HG03354 (cell line): ENCODE measurements around the gene SMARCAL1.
"Not testable (repeated sequence)": the region's sequence is repeated elsewhere in the genome, so short reads cannot be mapped to it uniquely, and the experiment has no call there.

ENCODE experiments used
- ATAC-seq: cut with Tn5 transposase; IDR thresholded peaks from one replicate; pipeline ENCODE4 v1.9.1; 2021; ENCODE audit warnings: mild to moderate bottlenecking; ENCODE audit not compliant: unreplicated experiment, poor library complexity, severe bottlenecking

Gene SMARCAL1

DNA sequence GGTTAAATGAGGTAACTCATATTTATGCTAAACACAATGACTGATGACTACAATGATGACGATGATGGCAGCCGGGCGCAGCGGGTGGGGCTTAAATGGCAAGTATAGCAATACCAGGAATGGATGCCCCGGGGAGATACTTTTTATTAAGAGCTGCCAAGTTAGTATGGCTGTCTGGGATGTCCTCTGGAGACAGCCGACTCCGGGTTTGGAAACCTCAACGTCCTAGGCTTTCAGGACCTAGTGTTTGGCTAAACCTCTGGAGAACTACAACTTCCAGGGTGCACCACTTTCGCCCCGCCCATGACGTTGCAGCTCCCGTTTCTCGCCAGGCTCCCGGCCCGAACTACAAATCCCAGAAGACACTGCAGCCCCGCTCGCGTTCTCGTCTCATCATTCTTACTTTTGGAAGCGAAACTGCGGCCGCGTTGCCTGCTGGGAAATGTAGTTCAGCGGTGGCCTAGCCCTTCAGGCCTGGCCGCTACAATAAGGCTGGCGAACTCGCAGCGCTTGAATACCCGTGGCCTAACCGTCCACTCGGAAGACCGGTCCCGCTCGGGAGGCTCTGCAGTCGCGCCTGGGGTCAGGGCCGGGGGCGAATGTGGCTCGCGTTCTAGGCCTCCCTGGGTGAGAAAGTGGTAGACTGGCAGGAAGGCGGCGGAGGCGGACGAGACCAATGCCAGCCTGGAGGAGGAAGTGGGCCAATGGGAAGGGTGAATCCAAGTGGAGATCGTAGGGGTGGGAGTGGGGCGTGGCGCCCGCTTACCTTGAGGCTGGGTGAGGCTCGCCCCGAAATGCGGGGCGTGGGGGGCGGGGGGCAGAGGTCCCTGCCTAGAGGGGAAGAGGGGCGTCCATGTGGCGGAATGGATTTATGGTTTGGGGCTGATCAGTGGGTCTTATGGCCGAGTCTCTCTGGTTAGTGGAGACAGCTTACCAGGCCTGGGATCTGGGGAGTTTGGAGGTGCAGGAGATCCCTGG is at the start of gene SMARCAL1:
SMARCAL1 (plus strand) TSS at position 463 of the 978 bp plus-strand sequence. CDS start 2,221 bp downstream, outside the sequence.
- peak; percentile 96 for ATAC-seq

DNA sequence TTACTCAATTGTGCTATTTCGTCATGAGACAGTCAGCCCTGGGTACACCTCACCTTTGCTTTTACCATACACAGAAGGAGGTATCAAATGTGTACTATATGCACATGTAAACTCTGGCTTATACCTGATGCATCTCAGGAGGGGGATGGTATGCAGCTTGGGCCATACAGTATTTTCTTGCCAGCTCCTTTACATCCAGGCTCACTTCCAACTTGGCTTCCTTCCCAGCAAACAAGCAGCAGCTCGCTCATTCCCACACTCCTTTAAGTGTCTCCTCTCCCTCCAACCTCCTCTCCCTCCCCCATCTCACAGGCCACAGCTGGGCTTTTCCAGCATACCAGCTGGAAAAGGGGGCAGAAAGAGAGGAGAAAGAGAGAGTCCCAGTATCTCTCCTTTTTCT is 49.6 kb upstream of the SMARCAL1 start:
- ATAC-seq, result no peak

DNA sequence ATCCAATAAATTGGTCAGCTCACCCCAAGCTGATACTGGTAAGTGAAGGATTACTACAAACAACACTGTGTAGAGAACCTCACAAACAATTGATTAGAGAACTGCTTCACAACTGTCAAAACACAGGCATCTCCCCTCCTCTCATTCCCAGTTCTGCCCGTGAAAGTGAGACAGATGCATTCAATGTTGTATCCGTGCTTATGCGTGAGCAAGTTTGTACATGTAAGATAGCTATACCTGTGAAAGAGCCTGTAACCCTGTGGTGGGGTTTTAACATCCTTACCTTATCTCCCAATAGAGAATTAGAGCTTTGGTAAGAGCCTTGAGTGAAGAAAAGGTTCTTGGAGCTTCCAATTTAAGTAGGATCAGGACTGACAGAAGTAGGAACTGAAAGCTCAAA is 49.1 kb upstream of the SMARCAL1 start:
- ATAC-seq, result no peak

DNA sequence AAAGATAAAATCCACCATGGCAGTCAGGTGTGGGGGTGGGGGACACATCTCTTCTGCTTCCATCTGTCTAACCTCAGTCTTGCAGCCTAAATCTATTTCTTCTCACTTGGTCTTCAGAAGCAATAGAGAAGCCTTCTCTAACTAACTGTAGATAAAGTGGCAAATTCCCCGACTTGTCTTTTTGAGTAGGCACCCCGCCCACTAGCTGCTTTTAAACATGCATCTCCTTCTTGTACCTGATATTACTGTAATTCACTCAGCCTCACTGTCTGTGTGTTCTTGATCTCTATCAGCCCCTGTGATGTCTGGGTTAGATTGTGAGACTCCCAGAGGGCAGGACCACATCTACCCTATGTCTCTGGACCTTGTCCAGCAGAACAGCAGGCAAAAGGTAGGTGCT is 46.8 kb upstream of the SMARCAL1 start:
- no peak for ATAC-seq

DNA sequence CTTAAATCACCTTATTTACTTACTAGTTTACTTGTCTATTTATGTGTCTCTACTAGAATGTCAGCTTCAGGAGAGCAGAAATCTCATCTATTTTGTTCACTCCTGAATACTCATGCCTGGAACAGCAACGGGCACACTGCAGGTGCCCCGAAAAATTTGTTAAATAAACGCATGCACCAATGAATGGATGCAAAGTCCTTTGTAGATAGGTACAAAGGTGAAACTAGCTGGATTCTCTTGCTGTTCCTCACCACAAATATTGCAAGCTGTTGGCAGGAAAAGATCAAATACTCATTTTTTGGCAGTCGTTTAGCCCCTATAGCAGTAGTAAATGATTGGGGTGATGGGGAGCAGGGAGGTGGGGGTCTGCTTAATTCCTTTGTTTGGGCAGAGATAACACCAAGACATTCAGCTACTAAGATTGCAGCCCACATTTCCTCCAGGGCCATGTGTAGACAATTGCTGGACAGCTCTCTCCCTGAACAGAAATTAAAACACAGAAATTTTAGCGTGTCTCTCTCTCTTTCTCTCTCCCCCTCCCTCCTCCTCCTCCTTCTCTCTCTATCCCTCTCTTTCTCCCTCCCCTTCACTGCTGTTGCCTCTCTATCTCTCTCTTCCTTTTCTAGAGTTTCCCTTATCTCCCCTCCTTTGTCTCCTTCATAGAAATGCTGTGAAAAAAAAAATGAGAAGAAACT is 45.4 kb upstream of the SMARCAL1 start:
- ATAC-seq, result no peak

DNA sequence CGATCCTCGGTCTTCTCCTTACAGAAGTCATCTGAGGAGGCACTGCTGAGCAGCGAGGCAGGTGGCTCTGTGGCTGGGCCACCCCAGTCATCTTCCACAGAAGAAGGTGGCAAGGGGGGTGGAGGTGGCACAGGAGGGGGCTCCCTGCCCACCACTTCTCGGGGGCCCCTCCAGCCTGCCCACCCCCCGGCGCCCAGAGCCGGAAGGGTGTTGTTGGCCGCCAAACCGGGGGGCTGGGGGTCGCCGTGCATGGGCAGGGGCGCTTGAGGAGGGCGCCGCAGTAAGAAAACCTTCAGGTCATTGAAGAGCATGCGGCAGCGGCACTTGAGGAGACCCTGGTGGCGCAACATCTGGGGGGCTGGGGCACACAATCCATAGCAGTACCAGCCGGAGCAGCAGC is 42.5 kb upstream of the SMARCAL1 start:
- ATAC-seq, result no peak

DNA sequence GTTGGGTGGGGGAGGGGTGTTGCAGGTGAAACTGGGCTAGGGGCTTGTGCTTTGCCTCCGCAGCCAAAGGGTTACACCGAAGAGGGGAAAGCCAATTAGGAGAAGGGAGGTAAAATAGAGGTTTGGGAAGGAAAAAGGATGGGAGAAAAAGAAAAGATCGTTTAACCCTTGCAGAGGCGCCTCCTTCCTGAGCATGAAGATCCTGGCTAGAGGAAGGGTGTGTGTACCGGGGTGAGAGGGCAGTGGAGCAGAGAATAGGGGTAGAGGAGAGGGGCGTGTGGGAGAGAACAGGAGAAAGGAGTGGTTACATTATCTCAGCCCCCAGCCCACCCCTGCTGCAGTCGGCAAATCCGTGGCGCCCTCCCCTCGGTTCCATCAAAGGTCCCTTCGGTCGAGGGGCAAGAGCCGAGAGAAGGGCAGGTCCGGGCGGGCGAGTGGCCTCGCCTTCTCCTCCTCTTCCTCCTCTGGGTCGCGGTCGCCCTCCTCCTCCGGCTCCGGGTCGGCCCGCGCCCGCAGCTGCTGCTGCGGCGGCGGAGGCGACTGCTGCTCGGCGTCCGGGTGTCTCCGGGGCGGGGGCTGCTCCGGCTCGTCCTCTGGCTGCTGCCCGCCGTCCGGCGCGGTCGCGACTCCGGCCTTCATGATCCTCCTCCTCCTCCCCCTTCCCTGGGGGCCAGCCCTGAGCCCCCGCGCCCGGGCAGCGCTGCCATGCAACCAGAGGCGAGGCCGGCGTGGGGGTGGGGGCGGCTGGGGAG is 41.1 kb upstream of the SMARCAL1 start:
- ATAC-seq, result no peak

DNA sequence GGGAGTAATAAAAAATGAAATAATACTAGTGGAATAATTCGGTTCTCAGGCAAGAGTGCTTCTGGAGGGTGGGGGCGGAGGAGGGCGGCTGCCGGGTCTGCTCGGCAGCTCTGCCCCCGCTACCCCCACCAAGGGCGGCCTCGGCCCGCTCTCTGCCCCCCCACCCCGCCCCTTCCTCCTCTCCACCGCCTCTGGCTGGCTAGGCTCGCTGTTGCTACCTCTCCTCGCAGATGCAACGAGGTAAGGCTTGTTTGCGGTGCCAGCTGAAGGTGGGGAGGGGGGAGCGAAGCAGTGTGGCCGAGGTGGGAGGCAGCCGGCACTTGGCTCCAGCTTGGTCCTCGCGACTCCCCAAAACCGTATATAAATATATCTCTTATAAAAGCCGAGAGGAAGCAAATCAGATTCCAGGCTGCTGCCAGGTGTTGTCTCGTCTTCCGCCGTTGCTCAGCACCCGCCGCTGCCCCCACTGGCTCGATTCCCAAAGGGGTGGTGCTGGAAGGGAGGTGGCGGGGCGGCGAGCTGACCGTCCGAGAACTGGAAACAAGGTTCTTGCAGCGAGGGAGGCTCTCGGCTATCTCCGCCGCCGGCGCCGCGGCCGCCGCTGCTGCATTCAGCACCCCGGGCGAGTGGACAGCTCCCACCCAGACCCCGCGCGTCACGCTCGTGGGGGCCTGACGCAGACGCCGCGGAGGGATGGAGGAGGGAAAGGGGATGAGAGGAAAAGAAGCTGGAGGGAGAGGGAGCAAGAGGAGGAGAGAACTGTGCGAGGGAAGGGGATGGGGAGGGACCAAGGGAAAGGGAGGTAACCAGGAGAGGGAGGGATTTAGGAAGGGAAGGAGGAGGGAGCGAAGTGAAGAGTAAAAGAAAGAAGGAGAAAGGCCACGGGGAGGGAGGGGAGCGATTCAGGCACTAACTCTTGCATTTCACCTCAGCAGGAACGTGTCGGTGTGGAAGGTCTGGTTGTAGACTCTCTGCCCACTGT is 40.3 kb upstream of the SMARCAL1 start, which contains the start of gene MARCHF4:
MARCHF4 (minus strand) TSS at position 763 of the 982 bp plus-strand sequence. CDS start 2,223 bp downstream, outside the sequence.
- peak; percentile 65 for ATAC-seq

DNA sequence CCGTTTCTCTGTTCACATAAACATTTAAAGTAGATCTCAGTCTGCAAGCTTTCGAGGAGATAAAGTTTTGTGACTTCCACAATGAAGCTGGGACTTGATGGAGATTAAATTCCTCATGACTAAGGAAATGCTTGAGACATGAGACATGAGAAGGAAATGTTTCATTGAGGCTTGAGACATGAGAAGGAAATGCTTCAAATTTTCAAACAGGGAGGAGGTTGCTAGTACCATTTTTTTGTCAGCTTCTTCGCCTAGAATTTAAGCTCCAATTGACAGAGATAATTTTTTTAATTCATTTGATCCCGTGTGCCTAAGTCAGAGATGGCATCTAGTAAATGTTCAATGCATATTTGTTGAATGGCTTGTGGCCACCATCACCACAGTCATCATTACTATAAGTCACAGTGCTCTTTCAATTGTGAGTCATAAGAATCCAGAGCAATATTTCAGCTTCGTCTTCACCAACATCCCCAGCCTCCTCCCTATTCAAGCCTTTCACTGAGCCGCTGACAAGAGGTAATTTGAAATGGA is 39.5 kb upstream of the SMARCAL1 start:
- ATAC-seq, result no peak

DNA sequence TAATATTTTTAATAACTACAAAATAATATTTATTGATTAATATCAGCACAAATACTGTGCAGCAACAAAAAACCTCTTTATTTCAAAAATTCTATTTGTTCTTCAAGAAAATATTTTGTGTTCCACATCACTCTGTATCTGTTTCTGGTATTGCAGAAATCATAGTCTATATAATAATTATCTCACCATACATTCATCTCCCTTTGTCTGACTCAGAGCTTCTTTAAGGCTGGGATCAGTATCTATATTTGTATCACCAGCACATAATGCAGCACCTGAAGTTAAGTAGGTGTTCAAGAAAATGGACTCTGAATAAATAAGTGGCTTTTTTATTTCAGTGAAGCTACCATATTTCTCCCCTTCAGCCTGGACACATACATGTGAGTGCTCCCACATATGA is 38.4 kb upstream of the SMARCAL1 start:
- ATAC-seq, result no peak

DNA sequence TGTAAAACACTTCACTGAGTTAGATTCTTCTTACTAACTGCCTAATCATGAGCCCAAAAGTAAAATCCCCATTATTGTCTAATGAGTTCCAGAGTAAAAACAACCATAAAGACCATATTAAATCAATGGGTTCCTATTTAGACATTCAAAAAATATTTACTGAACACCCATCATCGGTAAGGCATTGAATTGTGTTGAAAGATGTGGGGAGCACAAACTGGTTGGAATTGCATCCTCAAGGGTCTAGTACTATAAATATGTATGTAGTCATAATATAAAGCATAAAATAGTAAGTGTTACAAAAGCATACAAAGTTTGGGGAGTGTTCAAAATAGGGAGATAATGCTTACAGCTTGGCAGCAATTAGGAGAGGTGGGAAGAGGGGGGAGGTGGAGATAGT is 37.0 kb upstream of the SMARCAL1 start:
- ATAC-seq, result no peak

DNA sequence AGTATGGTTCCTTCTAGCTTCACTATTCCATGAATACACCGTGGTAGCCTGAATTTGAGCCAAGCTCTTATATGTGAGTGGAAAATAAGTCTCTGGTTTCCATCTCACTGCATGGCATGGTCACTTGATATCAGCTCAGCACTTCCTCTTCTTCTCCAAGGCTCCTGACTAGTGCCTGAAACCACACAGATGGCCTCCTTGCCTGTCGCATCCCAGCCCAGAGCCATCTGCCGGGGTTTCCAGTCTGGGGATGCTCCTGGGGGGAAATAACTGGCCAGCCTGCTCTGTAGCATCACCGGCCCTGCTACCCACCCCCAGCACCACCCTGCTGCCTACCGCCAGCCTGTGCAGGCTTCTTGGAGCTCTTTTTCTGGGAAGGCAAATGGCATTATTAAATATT is 32.3 kb upstream of the SMARCAL1 start:
- ATAC-seq, result no peak

DNA sequence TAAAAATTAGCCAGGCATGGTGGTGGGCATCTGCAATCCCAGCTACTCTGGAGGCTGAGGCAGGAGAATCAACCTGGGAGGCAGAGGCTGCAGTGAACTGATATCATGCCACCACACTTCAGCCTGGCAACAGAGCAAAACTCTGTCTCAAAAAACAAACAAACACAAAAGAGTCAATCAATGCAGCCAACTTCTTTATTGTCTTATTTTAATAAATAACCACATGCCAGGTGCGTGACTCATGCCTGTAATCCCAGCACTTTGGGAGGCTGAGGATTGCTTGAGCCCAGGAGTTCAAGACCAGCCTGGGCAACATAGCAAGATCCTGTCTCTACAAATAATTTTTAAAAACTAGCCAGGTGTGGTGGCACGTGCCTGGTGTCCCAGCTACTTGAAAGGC is 27.9 kb upstream of the SMARCAL1 start:
- ATAC-seq, result not testable (repeated sequence)

DNA sequence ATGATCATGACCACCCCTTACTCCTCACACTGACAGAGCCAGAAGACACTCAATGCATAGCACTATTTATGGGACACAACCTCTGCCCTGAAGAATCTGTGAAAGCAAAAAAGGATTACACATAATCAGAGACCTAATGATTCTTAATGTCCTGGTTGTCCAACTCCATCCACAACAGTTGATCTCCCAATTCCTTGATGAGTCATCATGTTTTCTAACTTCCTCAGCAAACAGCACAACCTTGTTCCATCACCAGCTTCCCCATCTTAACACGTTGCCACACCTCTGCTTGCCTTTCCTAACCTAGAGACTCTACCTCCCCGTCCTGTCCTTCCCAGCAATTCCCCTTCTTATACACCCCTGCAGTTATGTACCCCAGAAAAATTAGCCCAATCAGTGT is 26.8 kb upstream of the SMARCAL1 start:
- ATAC-seq, result no peak

DNA sequence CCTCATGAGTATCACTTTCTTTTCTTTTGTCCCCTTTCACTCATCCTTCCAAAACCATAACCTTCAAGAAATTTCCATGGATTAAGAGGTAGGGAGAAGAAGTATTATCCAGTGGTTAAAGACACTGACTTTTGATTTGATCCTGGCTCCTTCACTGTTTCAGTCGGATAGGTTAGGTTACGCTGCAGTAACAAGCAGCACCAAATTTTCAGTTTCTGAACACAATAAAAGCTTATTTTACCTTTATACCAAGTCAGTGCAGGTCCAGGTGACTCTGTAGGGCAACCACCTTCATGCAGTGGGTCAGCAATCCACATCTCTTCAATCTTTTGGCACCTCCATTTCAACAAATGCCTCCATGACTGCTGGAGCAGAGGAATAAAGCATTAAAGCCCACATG is 25.0 kb upstream of the SMARCAL1 start:
- ATAC-seq, result no peak

DNA sequence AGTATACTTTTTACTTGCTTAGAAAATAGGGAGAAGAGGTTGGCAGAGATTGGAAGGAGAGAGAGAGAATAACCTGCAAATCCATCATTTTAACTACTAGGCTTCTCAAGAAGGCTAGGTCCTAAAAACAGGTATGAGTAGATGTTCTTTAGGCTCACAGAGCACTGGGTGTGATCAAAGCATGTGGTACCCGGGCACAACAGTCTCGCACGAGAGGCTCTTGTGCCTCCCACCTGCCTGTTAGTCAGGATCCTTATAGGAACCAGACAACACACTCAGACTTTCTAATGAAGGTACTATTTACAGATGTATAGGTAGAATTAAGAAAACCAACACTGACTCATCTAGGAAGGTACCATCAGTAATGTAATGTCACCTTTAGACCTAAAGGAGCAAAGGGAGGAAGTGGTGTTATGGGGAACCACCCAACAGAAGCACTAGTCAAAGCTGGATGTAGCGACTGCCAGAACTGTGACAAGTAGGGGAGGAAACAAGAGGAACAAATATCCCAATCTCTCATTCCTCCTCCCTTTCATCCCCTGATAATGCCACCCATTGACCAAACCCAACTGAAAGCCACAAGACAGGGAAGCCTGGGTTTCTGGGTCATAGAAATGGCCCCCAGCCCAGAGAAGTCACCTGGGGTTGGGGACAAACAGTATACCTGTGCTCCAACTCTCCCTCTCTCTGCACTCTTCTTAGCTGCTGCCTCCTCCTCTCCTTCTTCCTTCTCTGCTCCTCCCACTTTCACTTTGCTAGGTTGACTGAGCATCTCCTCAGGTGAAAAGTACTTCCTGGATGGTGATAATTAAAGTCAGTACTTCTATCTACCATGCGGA is 24.0 kb upstream of the SMARCAL1 start:
- no peak for ATAC-seq

DNA sequence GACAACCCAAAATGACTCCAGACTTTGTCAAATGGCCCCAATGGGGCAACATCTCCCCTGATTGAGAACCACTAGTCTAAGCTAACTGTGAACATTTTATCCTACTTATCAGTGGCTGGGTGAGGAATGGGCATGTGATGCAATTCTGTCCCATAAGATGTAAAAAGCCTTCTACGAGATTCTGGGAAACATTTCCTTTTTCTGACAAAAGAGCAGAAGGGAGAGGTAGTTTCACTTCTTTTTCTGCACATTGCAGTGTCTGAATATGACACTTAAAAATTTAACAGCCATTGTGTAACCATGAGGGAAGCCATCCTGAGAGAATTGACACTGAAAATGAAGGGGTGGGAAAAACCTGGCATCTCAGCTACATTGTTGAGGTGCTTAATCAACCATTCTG is 22.7 kb upstream of the SMARCAL1 start:
- no peak for ATAC-seq

DNA sequence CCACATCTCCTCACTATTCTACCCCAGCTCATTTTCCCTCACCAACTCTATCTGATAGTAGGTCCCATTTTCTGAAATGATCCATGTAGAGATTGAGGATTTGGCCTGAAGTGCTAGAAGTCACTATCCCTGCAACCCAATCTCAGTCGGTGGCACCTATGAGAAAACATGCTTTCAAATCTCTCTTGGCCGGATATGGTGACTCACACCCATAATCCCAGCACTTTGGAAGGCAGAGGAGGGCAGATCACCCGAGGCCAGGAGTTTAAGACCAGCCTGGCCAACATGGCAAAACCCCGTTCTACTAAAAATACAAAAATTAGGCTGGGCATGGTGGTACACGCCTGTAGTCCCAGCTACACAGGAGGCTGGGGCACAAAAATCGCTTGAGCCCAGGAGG is 20.9 kb upstream of the SMARCAL1 start:
- ATAC-seq, result no peak
